Measurements from ENCODE around the gene DNAJB11. TPM values are rescaled to one million over a fixed set of nuclear protein-coding genes. Genes with fewer than 3 reads are reported as not detected.

The DNAJB11 gene
- polyA plus RNA-seq, 1 experiment = 56.2 TPM

- POLR2A ChIA-PET = no interaction called here
- H3K27ac ChIP-seq (ENCODE audit: low read depth, low read length) = no peak overlapping the region
- no peak overlapping the region for H3K4me3 ChIP-seq (ENCODE audit: low read depth, low read length)
- H3K27me3 ChIP-seq (ENCODE audit: control insufficient read depth, insufficient read depth, low read length) = no peaks in the 10 kb centered on the region
- H3K9me3 ChIP-seq (ENCODE audit: control insufficient read depth, insufficient read depth, low read length) = no peaks in the 10 kb centered on the region
- DNase-seq (ENCODE audit: low read depth, low spot score) = no peak
- TF ChIP-seq CTCF (IDR thresholded peaks at IDR 0.05; ENCODE audit: low read depth, low read length) = no peak
- CTCF ChIA-PET = interaction anchor here (2.1 to 6.1 kb wide), 8 partner anchors 12 to 561 kb away, joined by 7 to 143 read pairs (median 34); no protein-coding TSS in a partner anchor
Observed at GRCh38 chr3:186538779-186539178, 31.7 kb upstream of the DNAJB11 start.

- ChIA-PET POLR2A (interaction anchor here (0.6 to 0.8 kb wide), 4 partner anchors 30 to 453 kb away, joined by 3 to 4 read pairs (median 3); partner anchors contain the start of gene DNAJB11), CTCF (interaction anchor here (0.6 to 6.1 kb wide), 83 partner anchors 8 to 1227 kb away, joined by 3 to 143 read pairs (median 5); partner anchors contain the start of genes DNAJB11 and TBCCD1)
- TF ChIP-seq CTCF (IDR thresholded peaks at IDR 0.05; ENCODE audit: low read depth, low read length) = peak; percentile 69
- Histone ChIP-seq H3K27me3 (ENCODE audit: control insufficient read depth, insufficient read depth, low read length) (no peaks in the 10 kb centered on the region), H3K9me3 (ENCODE audit: control insufficient read depth, insufficient read depth, low read length) (no peaks in the 10 kb centered on the region), H3K4me3 (ENCODE audit: low read depth, low read length) (no peak overlapping the region), H3K27ac (ENCODE audit: low read depth, low read length) (no peak overlapping the region)
- DNase-seq (ENCODE audit: low read depth, low spot score) = peak; percentile 29
Observed at GRCh38 chr3:186540221-186540834, 30.2 kb upstream of the DNAJB11 start.

- Histone ChIP-seq H3K4me3 (ENCODE audit: low read depth, low read length) (no peak overlapping the region), H3K27me3 (ENCODE audit: control insufficient read depth, insufficient read depth, low read length) (no peaks in the 10 kb centered on the region), H3K27ac (ENCODE audit: low read depth, low read length) (no peak overlapping the region), H3K9me3 (ENCODE audit: control insufficient read depth, insufficient read depth, low read length) (no peaks in the 10 kb centered on the region)
- DNase-seq (ENCODE audit: low read depth, low spot score) = no peak
- no peak for TF ChIP-seq CTCF (IDR thresholded peaks at IDR 0.05; ENCODE audit: low read depth, low read length)
- ChIA-PET POLR2A (interaction anchor here (0.6 to 0.8 kb wide), 3 partner anchors 30 to 454 kb away, joined by 3 to 4 read pairs (median 3); partner anchors contain the start of gene DNAJB11), CTCF (interaction anchor here (0.6 to 6.1 kb wide), 68 partner anchors 8 to 1129 kb away, joined by 3 to 143 read pairs (median 6); partner anchors contain the start of genes DNAJB11 and TBCCD1)
Observed at GRCh38 chr3:186540835-186541226, 29.7 kb upstream of the DNAJB11 start.

GRCh38 chr3:186544281-186544680 is 26.2 kb upstream of the DNAJB11 start, which contains the start of gene CRYGS:
TSS of gene CRYGS (minus strand) at chr3:186544380. CDS start at chr3:186544326, 54 bp downstream.
- no peak for TF ChIP-seq CTCF (IDR thresholded peaks at IDR 0.05; ENCODE audit: low read depth, low read length)
- no peak within 1 kb of the TSS for H3K4me3 ChIP-seq (ENCODE audit: low read depth, low read length)
- no peaks in the 10 kb centered on the region for H3K27me3 ChIP-seq (ENCODE audit: control insufficient read depth, insufficient read depth, low read length)
- no peak within 1 kb of the TSS for H3K27ac ChIP-seq (ENCODE audit: low read depth, low read length)
- CTCF ChIA-PET = interaction anchor here (0.6 to 1.6 kb wide), 4 partner anchors 9 to 561 kb away, joined by 3 to 7 read pairs (median 5); no protein-coding TSS in a partner anchor
- DNase-seq (ENCODE audit: low read depth, low spot score) = no peak
- POLR2A ChIA-PET = no interaction called here
- no peaks in the 10 kb centered on the region for H3K9me3 ChIP-seq (ENCODE audit: control insufficient read depth, insufficient read depth, low read length)

GRCh38 chr3:186549497-186549896 is 21.0 kb upstream of the DNAJB11 start:
- no peak for DNase-seq (ENCODE audit: low read depth, low spot score)
- CTCF ChIA-PET = interaction anchor here (1.2 to 5.0 kb wide), 3 partner anchors 10 to 67 kb away, joined by 3 to 33 read pairs (median 6); no protein-coding TSS in a partner anchor
- Histone ChIP-seq H3K27ac (ENCODE audit: low read depth, low read length) (no peak overlapping the region), H3K4me3 (ENCODE audit: low read depth, low read length) (no peak overlapping the region), H3K9me3 (ENCODE audit: control insufficient read depth, insufficient read depth, low read length) (no peaks in the 10 kb centered on the region), H3K27me3 (ENCODE audit: control insufficient read depth, insufficient read depth, low read length) (no peaks in the 10 kb centered on the region)
- no peak for TF ChIP-seq CTCF (IDR thresholded peaks at IDR 0.05; ENCODE audit: low read depth, low read length)
- POLR2A ChIA-PET = no interaction called here

Data from AG04450 (cell line).